Prostate gland (tissue), 2 donors: Measurements from ENCODE around the gene RRP1B. TPM values are rescaled to one million over a fixed set of nuclear protein-coding genes. Genes with fewer than 3 reads are reported as not detected.

Experiments
- DNase-seq: peaks from one replicate; pipeline ENCODE4 v3.0.0-alpha.2; 2019; ENCODE audit warnings: low spot score
- H3K27ac ChIP-seq, 2 donors: fragments of 200-600 bp; sonication (generic); 2 replicates each; pipeline ENCODE4 v1.5.1; 2017 to 2019
- H3K27me3 ChIP-seq: fragments of 200-600 bp; sonication (generic); replicated peaks from 2 replicates; pipeline ENCODE4 v1.5.1; 2019; ENCODE audit not compliant: insufficient read depth
- H3K36me3 ChIP-seq, 2 donors: fragments of 200-600 bp; sonication (generic); 1 replicate in 1 of 2; 2 replicates in 1 of 2; pipeline versions ENCODE4 v1.5.1 to v1.8.1; 2017 to 2019
- H3K4me1 ChIP-seq: fragments of 200-600 bp; sonication (generic); replicated peaks from 2 replicates; pipeline ENCODE4 v1.5.1; 2019
- H3K4me3 ChIP-seq, 2 donors: fragments of 200-600 bp; sonication (generic); 2 replicates each; pipeline ENCODE4 v1.5.1; 2017 to 2019
- H3K9me3 ChIP-seq: fragments of 200-600 bp; sonication (generic); 2 replicates; pipeline ENCODE4 v1.5.1; 2017
- CTCF ChIP-seq, 4 experiments: fragments of 200-600 bp in 2 of 4; fragments of 450-650 bp in 2 of 4; sonication (generic) in 2 of 4; IDR thresholded peaks; 1 replicate in 3 of 4; 2 replicates in 1 of 4; pipeline ENCODE4 v1.5.1; 2016 to 2019; ENCODE audit warnings: antibody characterized with exemption in 4 of 4, mild to moderate bottlenecking in 2 of 4, moderate library complexity in 2 of 4
- POLR2A ChIP-seq: fragments of 450-650 bp; IDR thresholded peaks from one replicate; pipeline ENCODE4 v1.6.1; 2016; ENCODE audit warnings: antibody characterized with exemption, mild to moderate bottlenecking
- POLR2AphosphoS5 ChIP-seq: sonication (generic); formaldehyde crosslinking; IDR thresholded peaks from one replicate; pipeline ENCODE4 v1.6.1; 2017; ENCODE audit warnings: antibody characterized with exemption
- WGBS: methylation state at CpG from one replicate; pipeline ENCODE4 v1.1.5; 2018; 5-methylcytosine and 5-hydroxymethylcytosine counted together
- intact Hi-C: fragments of 100-400 bp; cut with DNase I; formaldehyde crosslinking; loops from one replicate; pipeline ENCODE4 v1.14.2; 2022
- total RNA-seq, 2 donors: library from RNA; depleted of rRNA; stranded (reverse); fragments of >200 nt; gene quantifications; one replicate each; pipeline ENCODE4 v1.1.0, GENCODE V29; 2016

RRP1B gene
- total RNA-seq, 2 donors from 2014 or later: 22.7 to 38.3 TPM

GRCh38 chr21:43727519-43728153 is 68.3 kb downstream of the RRP1B start:
- TF ChIP-seq POLR2A: no peak
- TF ChIP-seq POLR2AphosphoS5: no peak
- no peak for TF ChIP-seq CTCF (IDR thresholded peaks at IDR 0.05)
- Histone ChIP-seq H3K36me3 (no peaks in the 10 kb centered on the region), H3K4me3 (peak overlapping the region in 1 of 2 donors; percentile 32), H3K27ac (peak overlapping the region; percentile 83 to 86), H3K4me1 (peaks cover 24% of the 10 kb centered on the region), H3K9me3 (no peaks in the 10 kb centered on the region), H3K27me3 (no peaks in the 10 kb centered on the region)
- DNase-seq: no peak
- intact Hi-C loops: no loop called here
- 45% methylated on average over 10 of the region's 10 CpGs for WGBS

- no peak for DNase-seq
- no peak for TF ChIP-seq POLR2A
- no peak for TF ChIP-seq POLR2AphosphoS5
- no peak for TF ChIP-seq CTCF (IDR thresholded peaks at IDR 0.05)
- WGBS: 31% methylated on average over 7 of the region's 7 CpGs
- peak overlapping the region; percentile 83 to 86 for H3K27ac ChIP-seq
- H3K4me3 ChIP-seq: peak overlapping the region; percentile 30 to 32
- H3K9me3 ChIP-seq: no peaks in the 10 kb centered on the region
- H3K4me1 ChIP-seq: peaks cover 24% of the 10 kb centered on the region
- no peaks in the 10 kb centered on the region for H3K27me3 ChIP-seq
- no peaks in the 10 kb centered on the region for H3K36me3 ChIP-seq
- intact Hi-C loops: no loop called here
Measured at GRCh38 chr21:43728154-43728466, 68.8 kb downstream of the RRP1B start.

GRCh38 chr21:43728467-43729390 is 69.4 kb downstream of the RRP1B start:
- intact Hi-C loops: no loop called here
- peak; percentile 93 for DNase-seq
- H3K9me3 ChIP-seq: no peaks in the 10 kb centered on the region
- WGBS: 7% methylated on average over 46 of the region's 59 CpGs
- no peaks in the 10 kb centered on the region for H3K36me3 ChIP-seq
- H3K27ac ChIP-seq: peak overlapping the region; percentile 83 to 86
- peaks cover 27% of the 10 kb centered on the region for H3K4me1 ChIP-seq
- TF ChIP-seq POLR2A (peak; percentile 85), POLR2AphosphoS5 (peak; percentile 99), CTCF (IDR thresholded peaks at IDR 0.05) (peak in 3 of 4 experiments; percentile 28 to 41 (median 29))
- H3K4me3 ChIP-seq: peak overlapping the region; percentile 30 to 32
- no peaks in the 10 kb centered on the region for H3K27me3 ChIP-seq

- DNase-seq: no peak
- Histone ChIP-seq H3K27ac (no peak overlapping the region), H3K4me3 (no peak overlapping the region), H3K9me3 (no peaks in the 10 kb centered on the region), H3K4me1 (peaks cover 36% of the 10 kb centered on the region), H3K36me3 (no peaks in the 10 kb centered on the region), H3K27me3 (no peaks in the 10 kb centered on the region)
- 76% methylated on average over 6 of the region's 6 CpGs for WGBS
- intact Hi-C loops: no loop called here
- no peak for TF ChIP-seq POLR2AphosphoS5
- TF ChIP-seq POLR2A: no peak
- TF ChIP-seq CTCF (IDR thresholded peaks at IDR 0.05): no peak
Measured at GRCh38 chr21:43731476-43731875, 72.1 kb downstream of the RRP1B start.
